Uterus (tissue), 4 donors: ENCODE results near the gene CRACDL. TPM values are rescaled to one million over a fixed set of nuclear protein-coding genes. Genes with fewer than 3 reads are reported as not detected.

ENCODE experiments used
- DNase-seq, 2 donors: peaks; one replicate each; pipeline ENCODE4 v3.0.0-alpha.2; 2019 to 2020
- H3K27ac ChIP-seq, 2 donors: fragments of 200-600 bp; sonication (generic); 1 replicate in 1 of 2; 2 replicates in 1 of 2; pipeline ENCODE4 v1.5.1; 2016 to 2018
- H3K27me3 ChIP-seq, 2 donors: fragments of 200-600 bp; sonication (generic); one replicate each; pipeline ENCODE4 v1.5.1; 2018 to 2019; ENCODE audit warnings: control low read depth in 1 of 2
- H3K36me3 ChIP-seq, 2 donors: fragments of 200-600 bp; sonication (generic); one replicate each; pipeline ENCODE4 v1.5.1; 2019; ENCODE audit warnings: control low read depth in 1 of 2
- H3K4me1 ChIP-seq, 2 donors: fragments of 200-600 bp; sonication (generic); one replicate each; pipeline ENCODE4 v1.5.1; 2018 to 2019; ENCODE audit warnings: control low read depth in 1 of 2
- H3K4me3 ChIP-seq, 2 donors: fragments of 200-600 bp; sonication (generic); 1 replicate in 1 of 2; 2 replicates in 1 of 2; pipeline ENCODE4 v1.5.1; 2018 to 2019; ENCODE audit warnings: mild to moderate bottlenecking in 1 of 2
- H3K9me3 ChIP-seq, 2 donors: fragments of 200-600 bp; sonication (generic); one replicate each; pipeline ENCODE4 v1.5.1; 2019; ENCODE audit warnings: control low read depth in 1 of 2
- CTCF ChIP-seq, 4 experiments: fragments of 200-600 bp in 2 of 4; fragments of 450-650 bp in 2 of 4; sonication (generic) in 2 of 4; IDR thresholded peaks; one replicate each; pipeline ENCODE4 v1.5.1; 2016 to 2019; ENCODE audit warnings: antibody characterized with exemption in 4 of 4, mild to moderate bottlenecking in 2 of 4, moderate library complexity in 1 of 4
- POLR2A ChIP-seq, 2 donors: fragments of 450-650 bp; IDR thresholded peaks; one replicate each; pipeline ENCODE4 v1.6.1; 2016; ENCODE audit warnings: antibody characterized with exemption in 2 of 2, mild to moderate bottlenecking in 1 of 2, moderate library complexity in 1 of 2
- intact Hi-C: fragments of 100-400 bp; cut with DNase I; formaldehyde crosslinking; loops from one replicate; pipeline ENCODE4 v1.15.1; 2023; ENCODE audit warnings: low total_unique reads
- total RNA-seq, 4 donors: library from RNA; depleted of rRNA in 3 of 4; stranded (reverse); fragments of >200 nt in 3 of 4; gene quantifications; one replicate each; pipeline versions ENCODE4 v1.1.0 to v1.2.4, GENCODE V29; 2014 to 2023
- donor health status: DM: yes; HTN: yes; CAD: no.

CRACDL gene
- total RNA-seq, 4 donors from 2014 or later, result 1.5 to 14.6 (median 6.1) TPM

GRCh38 chr2:98926601-98927000 lies 9.4 kb downstream of the CRACDL start:
- H3K4me1 ChIP-seq, result no peaks in the 10 kb centered on the region
- intact Hi-C loops, result no loop called here
- no peaks in the 10 kb centered on the region for H3K9me3 ChIP-seq
- no peaks in the 10 kb centered on the region for H3K36me3 ChIP-seq
- TF ChIP-seq POLR2A (IDR thresholded peaks at IDR 0.05) (no peak), CTCF (IDR thresholded peaks at IDR 0.05) (no peak)
- H3K27me3 ChIP-seq, result no peaks in the 10 kb centered on the region
- no peak overlapping the region for H3K4me3 ChIP-seq
- H3K27ac ChIP-seq, result no peak overlapping the region
- DNase-seq, result no peak

- no peaks in the 10 kb centered on the region for H3K9me3 ChIP-seq
- intact Hi-C loops, result no loop called here
- H3K36me3 ChIP-seq, result no peaks in the 10 kb centered on the region
- no peak overlapping the region for H3K4me3 ChIP-seq
- H3K4me1 ChIP-seq, result no peaks in the 10 kb centered on the region
- no peak overlapping the region for H3K27ac ChIP-seq
- no peak for DNase-seq
- TF ChIP-seq CTCF (IDR thresholded peaks at IDR 0.05) (no peak), POLR2A (IDR thresholded peaks at IDR 0.05) (no peak)
- H3K27me3 ChIP-seq, result no peaks in the 10 kb centered on the region
Measured at GRCh38 chr2:98924910-98925309, 11.1 kb downstream of the CRACDL start.

GRCh38 chr2:98924038-98924830 lies 11.8 kb downstream of the CRACDL start:
- no peak overlapping the region for H3K4me3 ChIP-seq
- no peak for DNase-seq
- H3K4me1 ChIP-seq, result no peaks in the 10 kb centered on the region
- intact Hi-C loops, result no loop called here
- no peaks in the 10 kb centered on the region for H3K27me3 ChIP-seq
- no peak overlapping the region for H3K27ac ChIP-seq
- H3K9me3 ChIP-seq, result no peaks in the 10 kb centered on the region
- TF ChIP-seq POLR2A (IDR thresholded peaks at IDR 0.05) (no peak), CTCF (IDR thresholded peaks at IDR 0.05) (no peak)
- H3K36me3 ChIP-seq, result no peaks in the 10 kb centered on the region

GRCh38 chr2:98923244-98923940 lies 12.6 kb downstream of the CRACDL start:
- DNase-seq, result no peak
- no peak for TF ChIP-seq CTCF (IDR thresholded peaks at IDR 0.05)
- no peak for TF ChIP-seq POLR2A (IDR thresholded peaks at IDR 0.05)
- no peaks in the 10 kb centered on the region for H3K27me3 ChIP-seq
- H3K9me3 ChIP-seq, result no peaks in the 10 kb centered on the region
- H3K36me3 ChIP-seq, result no peaks in the 10 kb centered on the region
- intact Hi-C loops, result no loop called here
- no peak overlapping the region for H3K4me3 ChIP-seq
- no peak overlapping the region for H3K27ac ChIP-seq
- H3K4me1 ChIP-seq, result no peaks in the 10 kb centered on the region

GRCh38 chr2:98921062-98921461 lies 15.0 kb downstream of the CRACDL start:
- H3K4me1 ChIP-seq, result peaks cover 0 to 6% of the 10 kb centered on the region in 2 donors
- no peaks in the 10 kb centered on the region for H3K9me3 ChIP-seq
- intact Hi-C loops, result no loop called here
- no peaks in the 10 kb centered on the region for H3K27me3 ChIP-seq
- no peak overlapping the region for H3K27ac ChIP-seq
- no peak for DNase-seq
- TF ChIP-seq CTCF (IDR thresholded peaks at IDR 0.05), result no peak
- no peak for TF ChIP-seq POLR2A (IDR thresholded peaks at IDR 0.05)
- no peak overlapping the region for H3K4me3 ChIP-seq
- H3K36me3 ChIP-seq, result no peaks in the 10 kb centered on the region
